Limb (tissue), 2 donors: Measurements from ENCODE around the gene MIEN1.
A peak's percentile ranks its signal among the peaks of the same experiment; 100 is the strongest.
"Not testable (repeated sequence)": the region's sequence is repeated elsewhere in the genome, so short reads cannot be mapped to it uniquely, and the experiment has no call there.

Experiments used
- DNase-seq, 2 donors: peaks; one replicate each; pipeline ENCODE4 v3.0.0-alpha.2; 2016; ENCODE audit errors: extremely low spot score in 2 of 2

MIEN1 gene

DNA sequence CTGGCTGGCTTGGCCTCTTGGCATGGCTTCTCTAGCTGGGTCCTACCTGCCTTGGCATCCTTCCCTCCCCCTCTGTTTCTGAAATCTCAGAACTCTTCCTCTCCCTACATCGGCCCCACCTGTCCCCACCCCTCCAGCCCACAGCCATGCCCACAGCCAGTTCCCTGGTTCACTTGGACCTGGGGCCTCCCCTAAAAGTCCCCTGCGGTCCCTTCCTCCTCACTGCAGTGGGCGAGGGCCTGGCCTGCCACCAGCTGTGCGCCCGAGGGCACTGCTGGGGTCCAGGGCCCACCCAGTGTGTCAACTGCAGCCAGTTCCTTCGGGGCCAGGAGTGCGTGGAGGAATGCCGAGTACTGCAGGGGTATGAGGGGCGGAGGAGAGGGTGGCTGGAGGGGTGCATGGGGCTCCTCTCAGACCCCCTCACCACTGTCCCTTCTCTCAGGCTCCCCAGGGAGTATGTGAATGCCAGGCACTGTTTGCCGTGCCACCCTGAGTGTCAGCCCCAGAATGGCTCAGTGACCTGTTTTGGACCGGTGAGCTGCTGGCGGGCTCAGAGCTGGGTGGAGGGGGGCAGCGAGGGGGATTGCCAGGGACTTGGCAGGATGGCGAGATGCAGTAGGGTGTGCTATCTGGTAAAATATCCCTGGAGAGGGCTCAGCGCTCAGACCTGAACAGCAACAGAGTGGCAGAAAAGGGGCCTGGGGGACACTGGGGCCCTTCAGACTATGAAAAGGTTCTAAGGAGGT lies 14.1 kb downstream of the MIEN1 start:
- DNase-seq: no peak

DNA sequence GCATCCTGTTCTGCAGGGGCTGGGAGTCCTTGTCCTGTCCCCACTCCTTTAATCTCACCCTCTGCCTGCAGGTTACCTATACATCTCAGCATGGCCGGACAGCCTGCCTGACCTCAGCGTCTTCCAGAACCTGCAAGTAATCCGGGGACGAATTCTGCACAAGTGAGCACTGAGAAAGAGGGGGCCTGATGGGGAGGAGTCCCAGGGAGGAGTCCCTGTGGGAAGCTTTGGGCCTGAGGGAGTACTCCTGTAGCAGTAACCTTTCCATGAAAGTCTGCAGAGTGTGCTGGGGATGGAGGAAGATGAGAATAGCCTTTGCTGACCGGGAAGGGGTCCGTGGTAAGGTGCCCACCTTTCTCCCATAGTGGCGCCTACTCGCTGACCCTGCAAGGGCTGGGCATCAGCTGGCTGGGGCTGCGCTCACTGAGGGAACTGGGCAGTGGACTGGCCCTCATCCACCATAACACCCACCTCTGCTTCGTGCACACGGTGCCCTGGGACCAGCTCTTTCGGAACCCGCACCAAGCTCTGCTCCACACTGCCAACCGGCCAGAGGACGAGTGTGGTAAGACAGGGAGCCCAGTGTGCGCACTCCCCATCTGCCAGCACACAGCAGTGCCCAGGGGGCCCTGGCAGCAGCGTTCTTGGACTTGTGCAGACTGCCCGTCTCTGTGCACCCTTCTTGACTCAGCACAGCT lies 14.8 kb downstream of the MIEN1 start:
- DNase-seq: no peak

DNA sequence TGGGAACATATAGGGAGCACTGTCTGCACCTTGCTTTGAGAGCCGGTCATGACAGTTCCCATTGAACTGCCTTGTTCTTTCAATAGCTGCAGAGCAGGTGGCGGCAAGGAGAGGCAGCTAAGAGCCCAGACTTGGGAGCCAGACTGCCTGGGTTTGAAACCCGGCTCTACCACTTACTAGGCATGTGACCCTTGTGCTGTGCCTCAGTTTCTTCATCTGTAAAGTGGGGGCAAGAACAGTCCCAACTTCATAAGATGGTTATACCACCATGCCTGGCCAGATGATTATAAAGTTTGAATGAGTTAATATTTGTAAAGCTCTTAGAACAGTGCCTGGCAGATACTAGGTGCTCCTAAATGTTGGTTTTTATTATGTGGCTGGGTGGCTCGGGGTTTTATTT lies 16.1 kb downstream of the MIEN1 start:
- no peak for DNase-seq

DNA sequence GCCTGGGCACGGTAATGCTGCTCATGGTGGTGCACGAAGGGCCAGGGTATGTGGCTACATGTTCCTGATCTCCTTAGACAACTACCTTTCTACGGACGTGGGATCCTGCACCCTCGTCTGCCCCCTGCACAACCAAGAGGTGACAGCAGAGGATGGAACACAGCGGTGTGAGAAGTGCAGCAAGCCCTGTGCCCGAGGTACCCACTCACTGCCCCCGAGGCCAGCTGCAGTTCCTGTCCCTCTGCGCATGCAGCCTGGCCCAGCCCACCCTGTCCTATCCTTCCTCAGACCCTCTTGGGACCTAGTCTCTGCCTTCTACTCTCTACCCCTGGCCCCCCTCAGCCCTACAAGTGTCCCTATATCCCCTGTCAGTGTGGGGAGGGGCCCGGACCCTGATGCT lies 18.5 kb downstream of the MIEN1 start:
- no peak for DNase-seq

DNA sequence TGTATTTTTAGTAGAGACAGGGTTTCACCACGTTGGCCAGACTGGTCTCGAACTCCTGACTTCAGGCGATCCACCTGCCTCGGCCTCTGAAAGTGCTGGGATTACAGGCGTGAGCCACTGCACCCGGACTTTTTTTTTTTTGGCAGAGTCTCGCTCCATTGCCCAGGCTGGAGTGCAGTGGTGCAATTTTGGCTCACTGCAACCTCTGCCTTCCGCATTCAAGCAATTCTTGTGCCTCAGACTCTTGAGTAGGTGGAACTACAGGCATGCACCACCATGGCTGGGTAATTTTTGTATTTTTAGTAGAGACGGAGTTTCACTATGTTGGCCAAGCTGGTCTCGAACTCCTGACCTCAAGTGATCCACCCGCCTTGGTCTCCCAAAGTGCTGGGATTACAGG lies 19.3 kb downstream of the MIEN1 start:
- not testable (repeated sequence) for DNase-seq

DNA sequence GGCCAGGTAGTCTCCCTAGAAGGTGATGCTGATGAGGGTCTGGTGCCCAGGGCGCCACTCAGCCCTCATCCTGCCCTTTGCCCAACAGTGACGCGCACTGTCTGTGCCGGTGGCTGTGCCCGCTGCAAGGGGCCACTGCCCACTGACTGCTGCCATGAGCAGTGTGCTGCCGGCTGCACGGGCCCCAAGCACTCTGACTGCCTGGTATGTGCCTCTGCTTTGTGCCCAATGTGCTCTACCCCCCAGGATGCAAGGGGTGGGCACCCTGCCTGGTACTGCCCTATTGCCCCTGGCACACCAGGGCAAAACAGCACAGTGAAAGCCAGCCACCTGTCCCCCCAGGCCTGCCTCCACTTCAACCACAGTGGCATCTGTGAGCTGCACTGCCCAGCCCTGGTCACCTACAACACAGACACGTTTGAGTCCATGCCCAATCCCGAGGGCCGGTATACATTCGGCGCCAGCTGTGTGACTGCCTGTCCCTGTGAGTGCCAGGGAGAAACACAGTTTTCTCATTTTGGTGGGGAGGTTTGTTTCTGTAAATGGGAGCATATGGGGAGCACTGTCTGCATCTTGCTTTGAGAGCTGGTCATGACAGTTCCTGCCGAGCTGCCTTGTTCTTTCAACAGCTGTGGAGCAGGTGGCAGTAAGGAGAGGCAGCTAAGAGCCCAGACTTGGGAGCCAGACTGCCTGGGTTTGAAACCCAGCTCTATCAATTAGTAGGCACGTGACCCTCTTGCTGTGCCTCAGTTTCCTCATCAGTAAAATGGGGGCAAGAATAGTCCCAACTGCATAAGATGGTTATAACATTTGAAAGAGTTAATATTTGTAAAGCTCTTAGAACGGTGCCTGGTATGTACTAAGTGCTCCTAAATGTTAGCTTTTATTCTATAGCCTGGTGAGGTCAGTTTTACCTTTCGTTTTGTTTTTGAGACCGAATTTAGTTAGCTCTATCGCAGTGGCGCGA lies 20.1 kb downstream of the MIEN1 start:
- no peak for DNase-seq

DNA sequence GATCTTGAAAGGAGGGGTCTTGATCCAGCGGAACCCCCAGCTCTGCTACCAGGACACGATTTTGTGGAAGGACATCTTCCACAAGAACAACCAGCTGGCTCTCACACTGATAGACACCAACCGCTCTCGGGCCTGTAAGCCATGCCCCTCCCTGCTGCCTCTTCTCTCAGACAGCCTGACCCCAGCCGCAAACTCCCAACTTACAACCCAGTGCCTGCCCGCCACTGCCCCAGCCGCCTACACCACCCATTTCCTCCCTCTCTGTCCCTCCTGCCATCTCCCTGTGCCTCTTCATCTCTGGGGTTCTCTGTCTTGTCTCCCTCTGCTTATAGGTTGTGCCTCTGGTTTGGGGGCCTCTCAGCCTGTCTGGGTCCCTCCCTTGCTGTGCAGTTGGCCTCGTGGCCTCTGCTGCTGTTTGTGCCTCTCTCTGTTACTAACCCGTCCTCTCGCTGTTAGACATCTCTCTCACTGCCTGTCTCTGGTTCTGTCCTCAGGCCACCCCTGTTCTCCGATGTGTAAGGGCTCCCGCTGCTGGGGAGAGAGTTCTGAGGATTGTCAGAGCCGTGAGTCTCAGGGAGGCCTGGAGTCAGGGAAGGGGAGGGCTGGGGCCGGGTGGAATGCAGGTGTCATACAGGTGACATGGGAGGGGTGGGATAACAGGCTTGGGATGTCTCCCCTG lies 20.9 kb downstream of the MIEN1 start:
- DNase-seq: no peak

DNA sequence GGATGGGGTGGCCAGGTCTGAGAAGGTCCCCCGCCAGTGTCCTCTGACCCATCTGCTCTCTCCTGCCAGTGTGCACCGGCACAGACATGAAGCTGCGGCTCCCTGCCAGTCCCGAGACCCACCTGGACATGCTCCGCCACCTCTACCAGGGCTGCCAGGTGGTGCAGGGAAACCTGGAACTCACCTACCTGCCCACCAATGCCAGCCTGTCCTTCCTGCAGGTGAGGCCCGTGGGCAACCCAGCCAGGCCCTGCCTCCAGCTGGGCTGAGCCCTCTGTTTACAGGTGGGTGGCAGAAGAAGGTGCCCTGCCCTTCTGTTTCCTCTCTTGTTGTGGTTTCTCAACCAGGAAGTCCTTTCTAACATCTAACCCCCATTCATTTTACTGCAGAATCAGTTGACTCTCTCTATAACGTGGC lies 23.4 kb downstream of the MIEN1 start:
- DNase-seq: no peak

DNA sequence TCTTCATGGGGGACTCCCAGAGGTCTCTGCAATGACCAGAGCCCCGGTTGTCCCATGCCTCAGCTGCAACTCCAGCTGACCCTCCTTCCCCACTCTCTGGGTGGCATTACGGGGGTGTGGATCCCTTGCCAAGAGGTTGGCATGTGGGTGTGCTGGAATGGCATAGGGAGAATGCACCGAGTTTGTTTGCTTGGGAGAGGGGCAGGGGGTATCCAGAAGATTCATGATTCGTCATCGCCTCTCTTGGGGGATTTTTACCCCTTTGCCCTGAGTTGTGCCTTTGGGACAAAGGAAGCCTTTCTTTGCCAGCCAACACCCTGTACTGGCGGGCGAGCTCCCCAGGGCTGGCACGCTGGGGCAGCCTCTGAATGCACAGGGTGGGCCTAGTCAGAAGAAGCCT lies 23.9 kb downstream of the MIEN1 start:
- DNase-seq: no peak

DNA sequence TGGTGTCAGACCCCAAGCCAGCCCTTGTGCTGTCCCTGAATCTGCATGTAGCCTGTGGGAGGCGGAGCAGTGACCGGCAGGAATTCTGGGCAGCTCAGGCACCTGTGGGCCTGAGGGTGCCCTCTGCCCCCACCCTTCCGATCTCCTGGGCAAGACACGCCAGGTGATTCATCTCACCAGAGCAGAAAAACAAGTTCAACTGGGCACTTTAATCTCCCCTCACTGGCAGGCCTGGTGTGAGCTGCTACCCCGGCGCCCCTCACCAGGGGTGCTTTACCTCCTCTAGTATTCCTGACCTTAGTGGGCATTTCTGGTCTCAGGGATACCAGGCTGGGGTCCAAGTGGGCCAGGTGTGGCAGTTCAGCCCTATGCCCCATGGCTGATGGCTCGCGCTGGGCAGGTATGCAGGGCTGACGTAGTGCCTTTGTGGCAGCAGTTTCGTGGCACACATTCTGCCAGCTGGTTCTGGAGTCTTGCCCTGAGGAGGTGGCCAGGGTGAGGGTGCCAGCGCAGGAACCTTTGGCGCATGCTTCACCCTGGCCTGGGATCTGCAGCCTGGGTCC lies 24.5 kb downstream of the MIEN1 start:
- no peak for DNase-seq

DNA sequence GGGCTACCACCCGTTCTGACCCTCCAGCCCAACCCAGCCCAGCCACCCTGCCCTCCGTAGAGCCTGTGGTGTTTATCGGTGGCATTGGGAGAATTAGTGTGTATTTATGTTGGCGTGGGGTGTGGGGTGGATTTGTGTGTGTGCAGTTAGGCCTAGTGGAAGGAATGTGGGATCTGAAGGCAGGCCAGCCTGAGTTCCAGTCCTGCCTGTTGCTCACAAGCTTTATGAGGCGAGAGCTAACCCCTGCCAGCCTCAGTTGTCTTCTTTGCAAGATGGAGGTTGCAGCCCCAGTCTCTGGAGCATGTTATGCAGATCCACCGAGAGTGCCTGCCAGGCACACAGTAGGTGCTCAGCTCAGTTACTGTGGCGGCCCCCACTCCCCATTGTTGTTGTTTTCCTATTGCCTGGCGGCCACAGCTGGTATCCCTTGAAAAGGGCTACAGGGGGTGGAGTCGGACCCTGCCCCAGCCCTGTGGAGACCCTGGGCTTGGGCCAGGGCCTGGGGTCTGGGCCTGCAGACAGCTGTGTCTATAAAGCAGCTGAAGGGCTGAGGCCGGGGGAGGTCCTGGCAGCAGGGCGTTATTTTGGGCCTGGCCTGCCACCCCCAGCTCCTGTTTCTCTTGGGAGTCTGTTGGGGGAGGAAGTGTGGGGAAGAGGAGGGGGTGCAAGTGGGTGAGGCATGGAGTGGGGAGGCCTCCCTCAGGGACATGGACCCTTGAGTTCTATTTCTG lies 25.3 kb downstream of the MIEN1 start:
- DNase-seq: peak in 1 of 2 donors; percentile 53

DNA sequence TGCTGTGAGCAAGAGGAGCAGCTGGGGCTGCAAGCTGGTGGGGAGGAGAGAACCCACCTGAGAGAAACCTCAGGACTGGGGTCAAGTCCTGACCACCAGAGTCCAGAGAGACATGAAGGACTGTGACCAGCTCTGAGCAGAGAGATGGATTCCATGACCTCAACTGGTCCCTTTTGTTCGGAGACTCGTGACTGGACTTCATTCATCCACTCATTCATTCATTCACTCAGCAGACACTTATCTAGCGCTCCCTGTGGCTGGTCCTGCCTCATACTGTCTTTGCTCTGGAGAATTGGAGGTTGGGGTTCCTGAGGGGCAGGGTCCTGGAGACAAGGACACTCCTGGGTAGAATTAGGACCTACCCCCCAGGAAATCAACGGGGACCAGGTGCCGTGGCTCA lies 26.4 kb downstream of the MIEN1 start:
- no peak for DNase-seq

DNA sequence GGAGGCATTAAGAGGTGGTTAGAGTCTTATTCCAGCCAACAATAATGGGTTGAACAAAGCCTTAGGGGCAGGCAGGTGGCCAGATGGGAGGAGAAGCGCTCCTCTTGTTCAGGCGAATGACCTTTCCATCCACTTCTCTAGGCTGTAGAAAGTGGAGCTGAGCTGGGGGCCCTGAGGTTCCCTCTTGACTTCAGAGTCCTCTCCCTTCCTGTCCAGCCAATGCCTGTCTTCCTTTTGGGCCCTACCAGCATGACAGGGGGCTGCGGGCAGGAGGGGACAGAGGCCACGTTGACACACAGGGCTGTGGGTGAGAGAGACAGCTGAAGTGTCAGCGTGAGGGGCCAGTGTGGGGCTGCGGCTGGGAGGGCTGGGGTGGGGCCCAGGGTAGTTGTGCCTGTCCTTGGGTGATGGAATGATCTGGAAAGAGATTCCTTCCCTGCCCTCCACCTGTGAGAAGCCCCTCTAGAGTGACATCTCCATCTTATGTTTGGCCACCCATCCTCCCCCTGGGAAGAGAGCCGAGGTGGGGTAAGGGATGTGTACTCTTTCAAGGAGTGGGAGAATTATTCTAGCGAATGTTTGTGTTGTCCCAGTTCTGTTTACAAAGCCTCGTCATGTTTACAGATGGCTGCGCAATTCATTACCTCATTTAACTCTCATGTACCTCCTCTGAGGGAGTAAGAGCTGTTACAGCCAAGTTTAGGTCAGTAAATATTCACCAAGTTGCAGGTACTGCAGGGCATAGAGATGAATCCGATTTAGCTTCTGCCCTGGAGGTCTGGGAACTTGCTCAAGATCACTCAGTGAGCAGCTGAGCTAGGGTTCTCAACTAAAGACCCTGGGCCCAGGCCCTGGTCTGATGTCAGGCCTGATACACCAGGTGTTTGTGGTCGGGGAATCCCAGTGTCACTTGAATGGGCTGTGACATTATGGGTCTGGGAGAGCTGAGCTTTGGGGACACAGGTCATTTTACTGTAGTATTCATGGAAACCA lies 27.1 kb downstream of the MIEN1 start:
- no peak for DNase-seq

DNA sequence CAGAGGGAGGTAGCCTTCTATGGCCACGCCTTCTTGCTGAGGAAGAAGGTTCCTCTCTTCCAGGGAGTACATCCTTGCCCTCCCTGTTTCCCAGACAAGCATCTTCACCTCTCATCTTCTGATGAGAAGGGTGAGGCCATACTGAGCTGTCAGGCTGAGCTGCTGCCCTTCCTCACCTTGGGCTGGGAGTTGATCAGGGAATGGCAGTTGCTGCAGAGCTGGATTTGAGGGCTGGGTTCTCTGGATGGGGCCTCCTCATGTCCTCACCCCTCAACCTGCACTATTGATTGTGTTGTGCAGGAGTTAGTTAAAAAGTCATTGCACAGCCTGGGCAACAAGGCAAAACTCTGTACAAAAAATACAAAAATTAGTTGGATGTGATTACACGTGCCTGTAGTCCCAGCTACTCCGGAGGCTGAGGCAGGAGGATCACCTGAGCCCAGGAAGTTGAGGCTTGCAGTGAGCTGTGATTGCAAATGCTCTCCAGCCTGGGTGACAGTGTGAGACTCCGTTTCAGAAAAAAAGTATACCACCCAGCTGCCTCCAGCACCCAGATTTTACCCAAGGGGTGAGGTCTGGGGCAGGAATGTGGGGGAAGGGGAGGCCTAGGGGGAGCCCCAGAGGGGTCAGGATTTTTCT lies 28.4 kb downstream of the MIEN1 start:
- DNase-seq: no peak

DNA sequence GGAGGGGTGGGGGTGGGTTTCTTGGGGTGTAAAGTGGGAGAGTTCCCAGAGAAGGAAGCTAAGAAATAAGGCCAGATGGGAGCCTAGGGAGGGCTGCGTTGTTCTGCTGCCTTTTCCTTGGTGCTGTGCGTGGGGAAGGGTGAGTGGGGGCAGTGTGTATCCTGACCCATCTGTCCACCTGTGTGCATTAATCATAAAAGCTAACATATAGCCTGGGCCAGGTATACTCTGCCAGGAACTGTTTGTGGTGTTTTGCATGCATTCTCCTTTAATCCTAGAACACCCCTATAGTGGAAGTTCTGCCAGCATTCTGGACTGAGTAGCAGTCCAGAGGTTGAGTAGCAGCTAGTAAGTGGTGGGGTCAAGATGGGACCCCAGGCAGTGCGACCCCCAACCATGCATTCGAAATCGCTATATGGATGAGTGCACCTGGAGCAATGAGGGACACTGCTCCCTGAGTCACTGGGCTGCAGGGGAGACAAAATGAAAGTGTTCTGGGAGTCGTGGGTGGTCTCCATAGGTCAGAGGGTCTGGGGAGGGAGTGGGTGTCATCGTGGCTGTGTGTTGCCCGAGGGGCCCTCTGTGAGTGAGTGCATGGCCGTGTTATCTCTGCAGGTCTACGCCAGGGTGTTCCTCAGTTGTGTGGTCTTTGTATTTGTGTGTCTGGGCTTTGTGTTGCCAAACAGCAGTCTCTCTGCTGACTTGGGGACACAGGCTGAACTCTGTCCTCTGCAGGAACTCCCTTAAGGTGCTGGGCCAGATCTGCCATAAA lies 29.1 kb downstream of the MIEN1 start:
- no peak for DNase-seq

DNA sequence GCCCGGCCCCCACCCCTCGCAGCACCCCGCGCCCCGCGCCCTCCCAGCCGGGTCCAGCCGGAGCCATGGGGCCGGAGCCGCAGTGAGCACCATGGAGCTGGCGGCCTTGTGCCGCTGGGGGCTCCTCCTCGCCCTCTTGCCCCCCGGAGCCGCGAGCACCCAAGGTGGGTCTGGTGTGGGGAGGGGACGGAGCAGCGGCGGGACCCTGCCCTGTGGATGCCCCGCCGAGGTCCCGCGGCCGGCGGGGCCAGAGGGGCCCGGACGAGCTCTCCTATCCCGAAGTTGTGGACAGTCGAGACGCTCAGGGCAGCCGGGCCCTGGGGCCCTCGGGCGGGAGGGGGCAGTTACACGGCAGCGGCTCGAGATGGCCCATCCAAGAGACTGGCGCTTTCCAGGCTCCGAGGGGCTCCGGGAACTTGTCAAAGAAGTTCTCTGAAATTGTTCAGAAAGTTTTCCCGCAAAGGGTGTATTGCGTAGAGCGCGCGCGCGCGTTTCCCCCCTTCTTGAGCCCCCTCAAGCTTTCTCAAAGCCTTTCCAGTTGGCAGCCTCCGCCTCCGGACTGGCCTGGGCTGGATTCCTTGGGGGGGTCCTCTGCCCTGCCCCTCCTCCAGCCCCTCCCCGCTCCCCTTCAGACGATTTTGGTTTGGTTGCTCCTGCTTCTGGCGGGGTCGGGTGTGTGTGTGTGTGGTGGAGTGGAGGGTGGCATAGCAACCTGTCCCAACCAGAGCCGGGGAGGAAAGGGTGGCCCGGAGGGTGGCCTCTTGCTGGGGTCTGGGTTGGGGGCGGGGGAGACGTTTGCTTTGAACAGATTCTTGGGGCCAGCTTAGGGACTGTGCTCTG lies 30.0 kb downstream of the MIEN1 start:
- DNase-seq: peak; percentile 76 to 88

DNA sequence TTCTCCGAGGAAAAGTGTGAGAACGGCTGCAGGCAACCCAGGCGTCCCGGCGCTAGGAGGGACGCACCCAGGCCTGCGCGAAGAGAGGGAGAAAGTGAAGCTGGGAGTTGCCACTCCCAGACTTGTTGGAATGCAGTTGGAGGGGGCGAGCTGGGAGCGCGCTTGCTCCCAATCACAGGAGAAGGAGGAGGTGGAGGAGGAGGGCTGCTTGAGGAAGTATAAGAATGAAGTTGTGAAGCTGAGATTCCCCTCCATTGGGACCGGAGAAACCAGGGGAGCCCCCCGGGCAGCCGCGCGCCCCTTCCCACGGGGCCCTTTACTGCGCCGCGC lies 30.5 kb downstream of the MIEN1 start, which contains the start of gene ERBB2:
Gene ERBB2 (plus strand): TSS at position 247 of the 330 bp plus-strand sequence. CDS start 175 bp downstream, outside the sequence.
- DNase-seq: peak; percentile 77 to 81
